ENCODE measurements around the gene IGF2BP2. TPM values are rescaled to one million over a fixed set of nuclear protein-coding genes. Genes with fewer than 3 reads are reported as not detected.
"Not testable (repeated sequence)": the region's sequence is repeated elsewhere in the genome, so short reads cannot be mapped to it uniquely, and the experiment has no call there.

Gene IGF2BP2
- total and polyA plus RNA-seq, 10 donors = 1.1 to 21.1 (median 12.0) TPM

DNA sequence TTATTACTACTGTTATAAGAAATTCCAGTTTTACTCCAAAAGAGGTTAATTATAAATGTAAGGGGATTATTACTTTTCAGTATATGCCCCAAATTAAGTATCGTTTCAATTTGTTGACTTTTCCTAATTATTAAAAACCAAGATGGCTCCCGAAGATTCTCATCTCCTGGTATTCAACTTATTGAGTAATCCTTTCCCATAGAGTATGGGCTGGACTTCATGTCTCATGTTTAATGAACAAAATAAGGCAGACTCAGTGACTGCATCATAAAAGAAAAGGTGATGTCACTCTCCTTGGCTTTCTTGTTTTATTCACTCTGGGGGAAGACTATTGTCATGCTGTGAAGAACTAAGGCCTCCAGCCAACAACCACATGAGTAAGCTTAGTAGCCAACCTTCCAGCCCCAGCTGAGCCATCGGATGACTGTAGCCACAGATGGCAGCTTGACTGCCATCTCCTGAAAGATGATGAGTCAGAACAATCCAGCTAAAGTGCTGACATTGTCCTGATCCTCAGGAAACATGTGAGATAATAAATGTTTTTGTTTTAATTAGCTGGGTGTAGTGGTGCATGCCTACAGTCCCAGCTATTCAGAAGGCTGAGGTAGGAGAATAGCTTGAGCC lies 17.3 kb downstream of the IGF2BP2 start:
- DNase-seq = no peak
- Histone ChIP-seq H3K36me3 (no peaks in the 10 kb centered on the region), H3K4me1 (no peaks in the 10 kb centered on the region), H3K27me3 (replicated peaks in 1 of 7) (no peaks in the 10 kb centered on the region), H3K4me3 (no peak overlapping the region), H3K27ac (no peak overlapping the region), H3K9me3 (peaks cover 0 to 4% (median 0%) of the 10 kb centered on the region in 8 donors)
- intact Hi-C loops (cut with DNase I; ENCODE audit: low total_unique reads) = no loop called here
- 87 to 94% (median 90%) methylated on average over 3 of the region's 3 CpGs for WGBS, 5 donors
- TF ChIP-seq POLR2A (IDR thresholded peaks at IDR 0.05) (no peak), POLR2AphosphoS5 (IDR thresholded peaks at IDR 0.05) (no peak)
- TF ChIP-seq, protein P1, sequence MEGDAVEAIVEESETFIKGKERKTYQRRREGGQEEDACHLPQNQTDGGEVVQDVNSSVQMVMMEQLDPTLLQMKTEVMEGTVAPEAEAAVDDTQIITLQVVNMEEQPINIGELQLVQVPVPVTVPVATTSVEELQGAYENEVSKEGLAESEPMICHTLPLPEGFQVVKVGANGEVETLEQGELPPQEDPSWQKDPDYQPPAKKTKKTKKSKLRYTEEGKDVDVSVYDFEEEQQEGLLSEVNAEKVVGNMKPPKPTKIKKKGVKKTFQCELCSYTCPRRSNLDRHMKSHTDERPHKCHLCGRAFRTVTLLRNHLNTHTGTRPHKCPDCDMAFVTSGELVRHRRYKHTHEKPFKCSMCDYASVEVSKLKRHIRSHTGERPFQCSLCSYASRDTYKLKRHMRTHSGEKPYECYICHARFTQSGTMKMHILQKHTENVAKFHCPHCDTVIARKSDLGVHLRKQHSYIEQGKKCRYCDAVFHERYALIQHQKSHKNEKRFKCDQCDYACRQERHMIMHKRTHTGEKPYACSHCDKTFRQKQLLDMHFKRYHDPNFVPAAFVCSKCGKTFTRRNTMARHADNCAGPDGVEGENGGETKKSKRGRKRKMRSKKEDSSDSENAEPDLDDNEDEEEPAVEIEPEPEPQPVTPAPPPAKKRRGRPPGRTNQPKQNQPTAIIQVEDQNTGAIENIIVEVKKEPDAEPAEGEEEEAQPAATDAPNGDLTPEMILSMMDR (IDR thresholded peaks at IDR 0.05 in 8 of 11, conservative IDR thresholded peaks at IDR 0.05 in 3 of 11) = no peak

DNA sequence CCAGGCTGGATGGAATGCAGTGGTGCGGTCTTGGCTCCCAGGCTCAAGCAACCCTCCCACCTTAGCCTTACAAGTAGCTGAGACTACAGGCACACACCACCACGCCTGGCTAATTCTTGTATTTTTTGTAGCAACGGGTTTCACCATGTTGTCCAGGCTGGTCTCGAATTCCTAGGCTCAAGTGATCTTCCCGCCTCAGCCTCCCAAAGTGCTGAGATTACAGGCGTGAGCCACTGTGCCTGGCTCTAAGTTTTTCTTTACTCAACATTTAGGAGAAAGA lies 26.1 kb downstream of the IGF2BP2 start:
- DNase-seq; H3K27me3 ChIP-seq (replicated peaks in 1 of 7); H3K4me3 ChIP-seq; H3K4me1 ChIP-seq; H3K9me3 ChIP-seq; H3K36me3 ChIP-seq; intact Hi-C loops (cut with DNase I; ENCODE audit: low total_unique reads); H3K27ac ChIP-seq: not testable (repeated sequence)
- 88 to 96% (median 92%) methylated on average over 6 of the region's 6 CpGs for WGBS, 5 donors

DNA sequence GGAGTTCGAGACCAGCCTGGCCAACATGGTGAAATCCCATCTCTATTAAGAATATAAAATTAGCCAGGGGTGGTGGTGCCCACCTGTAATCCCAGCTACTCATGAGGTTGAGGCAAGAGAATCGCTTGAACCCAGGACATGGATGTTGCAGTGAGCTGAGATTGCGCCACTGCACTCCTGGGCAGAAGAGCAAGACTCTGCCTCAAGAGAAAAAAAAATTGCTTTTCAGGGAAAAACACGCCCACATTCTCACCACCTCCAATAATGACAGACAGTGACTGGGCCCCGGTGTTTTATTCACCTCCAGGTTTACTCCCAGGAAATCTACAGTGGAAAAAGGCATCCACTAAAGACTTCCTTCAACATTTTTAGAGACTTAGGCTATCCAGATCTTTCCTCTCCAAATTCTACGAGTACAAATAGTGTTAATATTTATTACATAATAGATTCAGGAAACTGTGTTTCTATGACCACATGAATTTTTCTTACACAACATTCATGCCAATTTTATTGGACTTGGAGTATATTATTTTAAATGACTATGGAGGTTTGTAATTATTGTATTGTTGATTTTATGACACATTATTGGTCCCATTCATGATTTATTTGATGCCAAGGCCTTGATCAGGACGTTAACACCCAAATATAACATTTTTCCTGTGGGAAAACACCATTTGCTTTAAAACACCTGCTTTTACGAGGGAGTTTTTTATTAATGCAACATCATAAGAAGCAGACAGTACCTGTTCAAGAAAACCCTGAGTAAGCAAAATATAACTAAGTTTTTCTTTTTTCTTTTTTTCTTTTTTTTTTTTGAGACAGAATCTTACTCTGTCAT lies 26.6 kb downstream of the IGF2BP2 start:
- Histone ChIP-seq H3K27me3 (replicated peaks in 1 of 7) (no peaks in the 10 kb centered on the region), H3K4me3 (no peak overlapping the region)

DNA sequence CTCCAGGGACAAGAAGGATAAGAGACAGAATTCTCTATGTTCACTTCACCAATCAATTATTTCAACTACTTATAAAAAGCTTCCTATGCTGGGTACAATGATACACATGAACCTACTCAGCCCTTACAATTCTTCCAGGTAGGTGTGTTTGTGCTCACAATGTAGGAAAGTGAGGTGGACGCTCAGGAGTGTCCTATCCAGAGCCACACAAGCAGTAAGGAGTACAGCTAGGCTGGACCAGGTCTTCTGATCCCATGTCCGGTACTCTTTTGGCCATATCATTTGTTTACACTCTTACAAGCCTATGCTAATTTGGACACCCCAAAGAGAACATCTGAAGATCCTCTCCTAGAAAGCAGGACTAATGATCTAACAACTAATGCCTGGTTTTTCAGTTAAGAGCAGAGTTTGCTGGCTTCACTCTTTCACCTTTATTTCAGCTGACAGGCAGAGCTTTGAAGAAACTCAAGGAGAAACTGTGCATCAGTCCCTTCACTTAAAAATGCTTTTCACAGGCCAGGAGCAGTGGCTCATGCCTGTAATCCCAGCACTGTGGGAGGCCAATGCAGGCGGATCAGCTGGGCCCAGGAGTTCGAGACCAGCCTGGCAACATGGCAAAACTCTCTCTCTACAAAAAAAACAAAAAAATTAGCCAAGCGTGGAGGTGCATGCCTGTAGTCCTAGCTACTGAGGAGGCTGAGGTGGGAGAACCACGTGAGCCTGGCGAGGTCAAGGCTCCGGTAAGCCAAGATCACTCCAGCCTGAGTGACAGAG lies 27.5 kb downstream of the IGF2BP2 start:
- H3K4me1 ChIP-seq = peaks cover 0 to 5% (median 0%) of the 10 kb centered on the region in 6 donors
- no peaks in the 10 kb centered on the region for H3K36me3 ChIP-seq
- 60 to 86% (median 74%) methylated on average over 8 of the region's 8 CpGs for WGBS, 5 donors
- no peaks in the 10 kb centered on the region for H3K27me3 ChIP-seq (replicated peaks in 1 of 7)
- intact Hi-C loops (cut with DNase I; ENCODE audit: low total_unique reads) = no loop called here
- no peak for TF ChIP-seq POLR2A (IDR thresholded peaks at IDR 0.05)
- TF ChIP-seq, protein P1 (IDR thresholded peaks at IDR 0.05 in 8 of 11, conservative IDR thresholded peaks at IDR 0.05 in 3 of 11) = no peak
- TF ChIP-seq POLR2AphosphoS5 (IDR thresholded peaks at IDR 0.05) = no peak
- no peaks in the 10 kb centered on the region for H3K9me3 ChIP-seq
- H3K4me3 ChIP-seq = no peak overlapping the region
- DNase-seq = no peak
- H3K27ac ChIP-seq = no peak overlapping the region

More for the DNA sequence above, 26.6 kb downstream of the IGF2BP2 start:
- TF ChIP-seq POLR2A (IDR thresholded peaks at IDR 0.05) (no peak), POLR2AphosphoS5 (IDR thresholded peaks at IDR 0.05) (no peak)
- TF ChIP-seq, protein P1 (IDR thresholded peaks at IDR 0.05 in 8 of 11, conservative IDR thresholded peaks at IDR 0.05 in 3 of 11) = no peak
- DNase-seq = no peak
- Histone ChIP-seq H3K27ac (no peak overlapping the region), H3K4me1 (peaks cover 0 to 5% (median 0%) of the 10 kb centered on the region in 6 donors), H3K36me3 (no peaks in the 10 kb centered on the region), H3K9me3 (no peaks in the 10 kb centered on the region)
- intact Hi-C loops (cut with DNase I; ENCODE audit: low total_unique reads) = no loop called here
- 63 to 80% (median 76%) methylated on average over 8 of the region's 8 CpGs for WGBS, 5 donors
